Measurements from ENCODE around the gene EEF1AKMT1.
"Not testable (repeated sequence)": the region's sequence is repeated elsewhere in the genome, so short reads cannot be mapped to it uniquely, and the experiment has no call there.

The EEF1AKMT1 gene

GRCh38 chr13:20684041-20684440, 89.7 kb downstream of the EEF1AKMT1 start (continued):
- TF ChIP-seq TSHZ2 (CRISPR knock-in tag; IDR thresholded peaks at IDR 0.05), result no peak

- ATAC-seq, result no peak
- TF ChIP-seq ZC3H10 (CRISPR knock-in tag; IDR thresholded peaks at IDR 0.05) (no peak), ZNF8 (CRISPR knock-in tag; IDR thresholded peaks at IDR 0.05) (no peak), PATZ1 (CRISPR knock-in tag; IDR thresholded peaks at IDR 0.05; ENCODE audit: borderline replicate concordance) (no peak), CSRNP3 (CRISPR knock-in tag; IDR thresholded peaks at IDR 0.05) (no peak), TOX (CRISPR knock-in tag; IDR thresholded peaks at IDR 0.05; ENCODE audit: borderline replicate concordance) (no peak), TCF4 (CRISPR knock-in tag; IDR thresholded peaks at IDR 0.05; ENCODE audit: borderline replicate concordance) (no peak), CREB5 (CRISPR knock-in tag; IDR thresholded peaks at IDR 0.05; ENCODE audit: low read depth) (no peak), BACH2 (CRISPR knock-in tag; IDR thresholded peaks at IDR 0.05; ENCODE audit: borderline replicate concordance) (no peak), ZNF565 (CRISPR knock-in tag; conservative IDR thresholded peaks at IDR 0.05; ENCODE audit: low read depth) (no peak), CSDC2 (CRISPR knock-in tag; IDR thresholded peaks at IDR 0.05) (no peak), TSHZ2 (CRISPR knock-in tag; IDR thresholded peaks at IDR 0.05) (no peak), ZNF70 (CRISPR knock-in tag; IDR thresholded peaks at IDR 0.05) (no peak)
Measured at GRCh38 chr13:20682061-20682460, 91.7 kb downstream of the EEF1AKMT1 start.

- not testable (repeated sequence) for ATAC-seq
Measured at GRCh38 chr13:20681481-20681880, 92.3 kb downstream of the EEF1AKMT1 start.

GRCh38 chr13:20680416-20681080, 93.2 kb downstream of the EEF1AKMT1 start:
- no peak for ATAC-seq
- TF ChIP-seq ZNF70 (CRISPR knock-in tag; IDR thresholded peaks at IDR 0.05), result no peak
- TF ChIP-seq ARNTL (CRISPR knock-in tag; IDR thresholded peaks at IDR 0.05; ENCODE audit: borderline replicate concordance, low read depth), result no peak
- no peak for TF ChIP-seq CREB5 (CRISPR knock-in tag; IDR thresholded peaks at IDR 0.05; ENCODE audit: low read depth)
- TF ChIP-seq ISL1 (CRISPR knock-in tag; IDR thresholded peaks at IDR 0.05), result no peak

Data from SK-N-SH treated with all-trans-retinoic acid at 6 μM for 48 hours (cell line).